ENCODE measurements around the gene TRMT44.

DNA sequence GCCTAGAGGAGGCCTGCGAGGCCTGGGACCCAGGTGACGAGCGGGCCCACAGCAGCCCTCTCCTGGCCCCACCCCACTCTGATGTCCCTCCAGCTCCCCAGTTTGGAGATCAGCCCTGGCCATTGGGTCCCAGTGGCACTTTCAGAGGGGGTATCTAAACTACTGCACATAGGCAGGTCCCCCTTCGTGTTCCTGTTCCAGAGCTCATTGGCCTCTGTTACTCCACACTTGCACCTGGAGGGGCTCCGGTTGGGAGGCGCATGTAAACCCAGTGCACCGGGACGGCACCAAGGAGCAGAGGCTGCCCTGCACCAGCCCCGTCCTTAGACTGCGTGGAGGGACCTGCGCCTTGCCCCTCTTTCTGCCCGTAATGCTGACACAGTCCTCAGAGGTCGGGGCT, 34.3 kb downstream of the TRMT44 start:
- TF ChIP-seq, protein P1, sequence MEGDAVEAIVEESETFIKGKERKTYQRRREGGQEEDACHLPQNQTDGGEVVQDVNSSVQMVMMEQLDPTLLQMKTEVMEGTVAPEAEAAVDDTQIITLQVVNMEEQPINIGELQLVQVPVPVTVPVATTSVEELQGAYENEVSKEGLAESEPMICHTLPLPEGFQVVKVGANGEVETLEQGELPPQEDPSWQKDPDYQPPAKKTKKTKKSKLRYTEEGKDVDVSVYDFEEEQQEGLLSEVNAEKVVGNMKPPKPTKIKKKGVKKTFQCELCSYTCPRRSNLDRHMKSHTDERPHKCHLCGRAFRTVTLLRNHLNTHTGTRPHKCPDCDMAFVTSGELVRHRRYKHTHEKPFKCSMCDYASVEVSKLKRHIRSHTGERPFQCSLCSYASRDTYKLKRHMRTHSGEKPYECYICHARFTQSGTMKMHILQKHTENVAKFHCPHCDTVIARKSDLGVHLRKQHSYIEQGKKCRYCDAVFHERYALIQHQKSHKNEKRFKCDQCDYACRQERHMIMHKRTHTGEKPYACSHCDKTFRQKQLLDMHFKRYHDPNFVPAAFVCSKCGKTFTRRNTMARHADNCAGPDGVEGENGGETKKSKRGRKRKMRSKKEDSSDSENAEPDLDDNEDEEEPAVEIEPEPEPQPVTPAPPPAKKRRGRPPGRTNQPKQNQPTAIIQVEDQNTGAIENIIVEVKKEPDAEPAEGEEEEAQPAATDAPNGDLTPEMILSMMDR (IDR thresholded peaks at IDR 0.05; ENCODE audit: low read depth, low read length), result no peak
- no peak for TF ChIP-seq EZH2phosphoT487 (IDR thresholded peaks at IDR 0.05; ENCODE audit: low read depth)

All from OCI-LY3 (cell line).